DND-41 (cell line): Measurements from ENCODE around the gene TYW5.

Source experiments
- EZH2 ChIP-seq: IDR thresholded peaks from 3 replicates; pipeline ENCODE4 v1.6.1; 2012; ENCODE audit warnings: borderline replicate concordance, low read depth, mild to moderate bottlenecking, moderate library complexity, low read length, inconsistent platforms; ENCODE audit not compliant: severe bottlenecking
- TF ChIP-seq, protein P1 (sequence below): IDR thresholded peaks from 2 replicates; pipeline ENCODE4 v1.5.1; 2012; ENCODE audit warnings: borderline replicate concordance, low read length, moderate library complexity, mild to moderate bottlenecking; ENCODE audit not compliant: poor library complexity, severe bottlenecking; ENCODE audit errors: extremely low read depth

DNA sequence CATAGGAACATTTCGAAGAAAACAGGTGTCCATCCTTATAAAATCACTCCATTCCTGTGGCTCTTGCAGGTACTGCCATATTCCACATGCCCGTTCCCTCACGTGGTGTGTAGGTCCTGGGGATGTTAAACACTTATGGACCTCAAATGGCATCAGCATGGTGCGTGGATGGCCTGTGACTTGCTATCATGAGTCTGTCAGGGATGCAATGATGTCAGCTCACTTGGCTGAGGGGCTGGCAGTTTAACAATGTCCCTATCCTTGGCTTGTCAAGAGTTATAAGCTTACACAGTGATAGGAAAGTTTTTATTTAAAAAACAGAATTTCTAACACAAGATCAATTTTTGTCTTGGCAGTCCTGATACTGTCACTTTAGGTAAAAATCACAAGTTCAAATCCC is 28.9 kb upstream of the TYW5 start:
- no peak for TF ChIP-seq EZH2
- TF ChIP-seq, protein P1, sequence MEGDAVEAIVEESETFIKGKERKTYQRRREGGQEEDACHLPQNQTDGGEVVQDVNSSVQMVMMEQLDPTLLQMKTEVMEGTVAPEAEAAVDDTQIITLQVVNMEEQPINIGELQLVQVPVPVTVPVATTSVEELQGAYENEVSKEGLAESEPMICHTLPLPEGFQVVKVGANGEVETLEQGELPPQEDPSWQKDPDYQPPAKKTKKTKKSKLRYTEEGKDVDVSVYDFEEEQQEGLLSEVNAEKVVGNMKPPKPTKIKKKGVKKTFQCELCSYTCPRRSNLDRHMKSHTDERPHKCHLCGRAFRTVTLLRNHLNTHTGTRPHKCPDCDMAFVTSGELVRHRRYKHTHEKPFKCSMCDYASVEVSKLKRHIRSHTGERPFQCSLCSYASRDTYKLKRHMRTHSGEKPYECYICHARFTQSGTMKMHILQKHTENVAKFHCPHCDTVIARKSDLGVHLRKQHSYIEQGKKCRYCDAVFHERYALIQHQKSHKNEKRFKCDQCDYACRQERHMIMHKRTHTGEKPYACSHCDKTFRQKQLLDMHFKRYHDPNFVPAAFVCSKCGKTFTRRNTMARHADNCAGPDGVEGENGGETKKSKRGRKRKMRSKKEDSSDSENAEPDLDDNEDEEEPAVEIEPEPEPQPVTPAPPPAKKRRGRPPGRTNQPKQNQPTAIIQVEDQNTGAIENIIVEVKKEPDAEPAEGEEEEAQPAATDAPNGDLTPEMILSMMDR, result no peak
